ENCODE measurements around the gene PP2D1. TPM values are rescaled to one million over a fixed set of nuclear protein-coding genes. Genes with fewer than 3 reads are reported as not detected.
A peak's percentile ranks its signal among the peaks of the same experiment; 100 is the strongest.

PP2D1 gene
- total RNA-seq, 1 experiment from 2014 or later: not detected

DNA sequence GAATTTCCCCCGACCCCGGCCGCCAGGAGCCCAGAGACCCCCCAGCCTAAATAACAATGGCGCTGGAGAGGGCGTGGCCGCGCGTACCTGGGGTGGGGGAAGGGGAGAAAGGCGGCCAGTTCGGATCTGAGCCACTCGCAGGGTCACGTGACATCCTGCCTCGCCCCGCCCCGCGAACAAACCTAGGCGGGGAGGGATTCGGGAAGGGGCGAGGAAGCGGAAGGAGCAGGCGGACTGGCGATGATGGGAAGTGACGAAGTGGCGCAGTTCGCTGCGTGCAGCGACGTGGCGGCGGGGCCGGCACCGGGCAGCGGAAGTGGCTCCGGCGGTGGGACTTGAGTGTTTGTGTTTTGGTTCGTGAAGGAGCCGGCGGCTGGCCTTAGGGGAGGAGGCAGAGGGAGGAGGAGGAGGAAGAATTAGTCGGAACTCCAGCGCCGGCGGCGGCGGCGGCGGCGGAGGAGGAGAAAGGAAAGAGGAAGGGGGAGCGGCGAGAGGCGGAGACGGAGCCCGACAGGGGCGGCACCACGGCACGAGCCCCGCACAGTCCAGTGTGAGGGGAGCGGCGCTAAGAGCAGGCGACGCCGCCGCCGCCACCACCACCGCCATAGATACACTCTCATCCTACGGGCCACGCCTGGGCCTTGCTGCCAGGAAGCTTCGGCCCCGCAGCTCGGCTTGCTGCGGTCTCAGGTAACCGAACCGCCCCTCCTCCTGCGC, 65.1 kb downstream of the PP2D1 start, which contains the start of gene RAB5A:
RAB5A (plus strand) TSS at position 266 of the 717 bp plus-strand sequence. CDS start 3,802 bp downstream, outside the sequence.
- intact Hi-C loops (cut with micrococcal nuclease): loop anchor here (5.0 kb wide), 1 partner anchor 240 kb away; the partner anchor contains the start of gene SGO1
- Histone ChIP-seq H3K27ac (ENCODE audit: low read depth, low read length) (peak within 1 kb of the TSS; percentile 96), H3K4me1 (ENCODE audit: control insufficient read depth in 1 of 2, insufficient read depth in 2 of 2, low read length in 2 of 2) (peaks cover 7 to 14% of the 10 kb centered on the region in 2 experiments; a peak in 3 of 4 replicates), H3K4me2 (ENCODE audit: low read length) (peak within 1 kb of the TSS; percentile 85), H3K9me2 (ENCODE audit: insufficient read depth) (no peaks in the 10 kb centered on the region), H2AFZ (ENCODE audit: low read depth, low read length, poor library complexity, severe bottlenecking) (no peak within 1 kb of the TSS), H3K4me3 (replicated peaks in 1 of 2; ENCODE audit: low read depth in 1 of 2, low read length in 2 of 2) (peak within 1 kb of the TSS; percentile 89 to 93), H3K27me3 (ENCODE audit: insufficient read depth, low read length) (no peaks in the 10 kb centered on the region), H3K9ac (ENCODE audit: low read length) (peak within 1 kb of the TSS; percentile 84), H3K79me2 (ENCODE audit: insufficient read depth, low read length) (peaks cover 48% of the 10 kb centered on the region), H4K20me1 (ENCODE audit: insufficient read depth) (peaks cover 4% of the 10 kb centered on the region; the same call in 1 of the 2 replicates), H3K9me3 (ENCODE audit: control insufficient read depth in 1 of 2, insufficient read depth in 1 of 2, low read depth in 1 of 2, low read length in 2 of 2) (no peaks in the 10 kb centered on the region), H3K36me3 (ENCODE audit: control insufficient read depth in 1 of 2, insufficient read depth in 2 of 2, low read length in 2 of 2) (peaks cover 7 to 9% of the 10 kb centered on the region in 2 experiments; a peak in 3 of 4 replicates)
- DNase-seq (ENCODE audit: low read depth, low spot score) (peak; percentile 95), ATAC-seq (peak; percentile 90)
- CTCF ChIA-PET: no interaction called here
- RAD21 ChIA-PET (ENCODE audit: low non-redundant PET in 1 of 2, low total read pairs in 2 of 2, uncharacterized antibody in 2 of 2, unreplicated experiment in 2 of 2): no interaction called here
- no TSS peak for BruUV-seq (replicated peaks)
- POLR2A ChIA-PET: interaction anchor here (0.9 kb wide), 1 partner anchor 11 kb away, joined by 3 read pairs; no protein-coding TSS in a partner anchor
- TF ChIP-seq, protein P1, sequence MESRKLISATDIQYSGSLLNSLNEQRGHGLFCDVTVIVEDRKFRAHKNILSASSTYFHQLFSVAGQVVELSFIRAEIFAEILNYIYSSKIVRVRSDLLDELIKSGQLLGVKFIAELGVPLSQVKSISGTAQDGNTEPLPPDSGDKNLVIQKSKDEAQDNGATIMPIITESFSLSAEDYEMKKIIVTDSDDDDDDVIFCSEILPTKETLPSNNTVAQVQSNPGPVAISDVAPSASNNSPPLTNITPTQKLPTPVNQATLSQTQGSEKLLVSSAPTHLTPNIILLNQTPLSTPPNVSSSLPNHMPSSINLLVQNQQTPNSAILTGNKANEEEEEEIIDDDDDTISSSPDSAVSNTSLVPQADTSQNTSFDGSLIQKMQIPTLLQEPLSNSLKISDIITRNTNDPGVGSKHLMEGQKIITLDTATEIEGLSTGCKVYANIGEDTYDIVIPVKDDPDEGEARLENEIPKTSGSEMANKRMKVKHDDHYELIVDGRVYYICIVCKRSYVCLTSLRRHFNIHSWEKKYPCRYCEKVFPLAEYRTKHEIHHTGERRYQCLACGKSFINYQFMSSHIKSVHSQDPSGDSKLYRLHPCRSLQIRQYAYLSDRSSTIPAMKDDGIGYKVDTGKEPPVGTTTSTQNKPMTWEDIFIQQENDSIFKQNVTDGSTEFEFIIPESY (IDR thresholded peaks at IDR 0.05; ENCODE audit: extremely low read depth, insufficient replicate concordance, low read length): no peak
- TF ChIP-seq POLR2AphosphoS5 (IDR thresholded peaks at IDR 0.05; ENCODE audit: low read depth, low read length): peak; percentile 64
- TF ChIP-seq FOSL1 (IDR thresholded peaks at IDR 0.05; ENCODE audit: low read depth): no peak
- TF ChIP-seq EZH2 (IDR thresholded peaks at IDR 0.05): no peak
- TF ChIP-seq, protein P2, sequence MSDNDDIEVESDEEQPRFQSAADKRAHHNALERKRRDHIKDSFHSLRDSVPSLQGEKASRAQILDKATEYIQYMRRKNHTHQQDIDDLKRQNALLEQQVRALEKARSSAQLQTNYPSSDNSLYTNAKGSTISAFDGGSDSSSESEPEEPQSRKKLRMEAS (IDR thresholded peaks at IDR 0.05): peak; percentile 85
- no peak for TF ChIP-seq JUND (IDR thresholded peaks at IDR 0.05)
- peak; percentile 75 for TF ChIP-seq SP1 (IDR thresholded peaks at IDR 0.05; ENCODE audit: low read depth)
- TF ChIP-seq, protein P3, sequence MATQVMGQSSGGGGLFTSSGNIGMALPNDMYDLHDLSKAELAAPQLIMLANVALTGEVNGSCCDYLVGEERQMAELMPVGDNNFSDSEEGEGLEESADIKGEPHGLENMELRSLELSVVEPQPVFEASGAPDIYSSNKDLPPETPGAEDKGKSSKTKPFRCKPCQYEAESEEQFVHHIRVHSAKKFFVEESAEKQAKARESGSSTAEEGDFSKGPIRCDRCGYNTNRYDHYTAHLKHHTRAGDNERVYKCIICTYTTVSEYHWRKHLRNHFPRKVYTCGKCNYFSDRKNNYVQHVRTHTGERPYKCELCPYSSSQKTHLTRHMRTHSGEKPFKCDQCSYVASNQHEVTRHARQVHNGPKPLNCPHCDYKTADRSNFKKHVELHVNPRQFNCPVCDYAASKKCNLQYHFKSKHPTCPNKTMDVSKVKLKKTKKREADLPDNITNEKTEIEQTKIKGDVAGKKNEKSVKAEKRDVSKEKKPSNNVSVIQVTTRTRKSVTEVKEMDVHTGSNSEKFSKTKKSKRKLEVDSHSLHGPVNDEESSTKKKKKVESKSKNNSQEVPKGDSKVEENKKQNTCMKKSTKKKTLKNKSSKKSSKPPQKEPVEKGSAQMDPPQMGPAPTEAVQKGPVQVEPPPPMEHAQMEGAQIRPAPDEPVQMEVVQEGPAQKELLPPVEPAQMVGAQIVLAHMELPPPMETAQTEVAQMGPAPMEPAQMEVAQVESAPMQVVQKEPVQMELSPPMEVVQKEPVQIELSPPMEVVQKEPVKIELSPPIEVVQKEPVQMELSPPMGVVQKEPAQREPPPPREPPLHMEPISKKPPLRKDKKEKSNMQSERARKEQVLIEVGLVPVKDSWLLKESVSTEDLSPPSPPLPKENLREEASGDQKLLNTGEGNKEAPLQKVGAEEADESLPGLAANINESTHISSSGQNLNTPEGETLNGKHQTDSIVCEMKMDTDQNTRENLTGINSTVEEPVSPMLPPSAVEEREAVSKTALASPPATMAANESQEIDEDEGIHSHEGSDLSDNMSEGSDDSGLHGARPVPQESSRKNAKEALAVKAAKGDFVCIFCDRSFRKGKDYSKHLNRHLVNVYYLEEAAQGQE (IDR thresholded peaks at IDR 0.05; ENCODE audit: low read depth): no peak
- no peak for TF ChIP-seq EZH2phosphoT487 (IDR thresholded peaks at IDR 0.05; ENCODE audit: borderline replicate concordance)
- TF ChIP-seq SRF (IDR thresholded peaks at IDR 0.05; ENCODE audit: low read depth): no peak
- no peak for TF ChIP-seq EGR1 (IDR thresholded peaks at IDR 0.05; ENCODE audit: low read depth)
- no peak for TF ChIP-seq ZFX (IDR thresholded peaks at IDR 0.05)
- TF ChIP-seq, protein P4, sequence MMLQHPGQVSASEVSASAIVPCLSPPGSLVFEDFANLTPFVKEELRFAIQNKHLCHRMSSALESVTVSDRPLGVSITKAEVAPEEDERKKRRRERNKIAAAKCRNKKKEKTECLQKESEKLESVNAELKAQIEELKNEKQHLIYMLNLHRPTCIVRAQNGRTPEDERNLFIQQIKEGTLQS (IDR thresholded peaks at IDR 0.05): no peak
- TF ChIP-seq ELF1 (IDR thresholded peaks at IDR 0.05; ENCODE audit: borderline replicate concordance, low read depth): peak; percentile 81
- peak; percentile 32 for TF ChIP-seq TCF7L2 (IDR thresholded peaks at IDR 0.05; ENCODE audit: borderline replicate concordance, extremely low read depth, insufficient read depth, insufficient read length)
- peak; percentile 50; the same call in 1 of the 2 replicates for TF ChIP-seq SIN3A (IDR thresholded peaks at IDR 0.05; ENCODE audit: low read depth)
- no peak for TF ChIP-seq POLR2A (IDR thresholded peaks at IDR 0.05; ENCODE audit: borderline replicate concordance, extremely low read depth, insufficient read depth, insufficient read length)
- TF ChIP-seq, protein P5, sequence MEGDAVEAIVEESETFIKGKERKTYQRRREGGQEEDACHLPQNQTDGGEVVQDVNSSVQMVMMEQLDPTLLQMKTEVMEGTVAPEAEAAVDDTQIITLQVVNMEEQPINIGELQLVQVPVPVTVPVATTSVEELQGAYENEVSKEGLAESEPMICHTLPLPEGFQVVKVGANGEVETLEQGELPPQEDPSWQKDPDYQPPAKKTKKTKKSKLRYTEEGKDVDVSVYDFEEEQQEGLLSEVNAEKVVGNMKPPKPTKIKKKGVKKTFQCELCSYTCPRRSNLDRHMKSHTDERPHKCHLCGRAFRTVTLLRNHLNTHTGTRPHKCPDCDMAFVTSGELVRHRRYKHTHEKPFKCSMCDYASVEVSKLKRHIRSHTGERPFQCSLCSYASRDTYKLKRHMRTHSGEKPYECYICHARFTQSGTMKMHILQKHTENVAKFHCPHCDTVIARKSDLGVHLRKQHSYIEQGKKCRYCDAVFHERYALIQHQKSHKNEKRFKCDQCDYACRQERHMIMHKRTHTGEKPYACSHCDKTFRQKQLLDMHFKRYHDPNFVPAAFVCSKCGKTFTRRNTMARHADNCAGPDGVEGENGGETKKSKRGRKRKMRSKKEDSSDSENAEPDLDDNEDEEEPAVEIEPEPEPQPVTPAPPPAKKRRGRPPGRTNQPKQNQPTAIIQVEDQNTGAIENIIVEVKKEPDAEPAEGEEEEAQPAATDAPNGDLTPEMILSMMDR (IDR thresholded peaks at IDR 0.05 in 2 of 3, conservative IDR thresholded peaks at IDR 0.05 in 1 of 3; ENCODE audit: borderline replicate concordance in 1 of 3, insufficient read depth in 1 of 3, low read depth in 2 of 3, low read length in 2 of 3): no peak
- no peak for TF ChIP-seq ZNF274 (IDR thresholded peaks at IDR 0.05; ENCODE audit: low read depth, low read length)
- no peak; the same call in none of the 2 replicates for TF ChIP-seq CBX3 (IDR thresholded peaks at IDR 0.05; ENCODE audit: low read depth)
